Islet precursor cell (in vitro differentiated cells): ENCODE results near the gene SCGB1C2.
"Not testable (repeated sequence)": the region's sequence is repeated elsewhere in the genome, so short reads cannot be mapped to it uniquely, and the experiment has no call there.

Source experiments
- DNase-seq: peaks from one replicate; pipeline ENCODE4 v3.0.0-alpha.2; 2018

The SCGB1C2 gene

DNA sequence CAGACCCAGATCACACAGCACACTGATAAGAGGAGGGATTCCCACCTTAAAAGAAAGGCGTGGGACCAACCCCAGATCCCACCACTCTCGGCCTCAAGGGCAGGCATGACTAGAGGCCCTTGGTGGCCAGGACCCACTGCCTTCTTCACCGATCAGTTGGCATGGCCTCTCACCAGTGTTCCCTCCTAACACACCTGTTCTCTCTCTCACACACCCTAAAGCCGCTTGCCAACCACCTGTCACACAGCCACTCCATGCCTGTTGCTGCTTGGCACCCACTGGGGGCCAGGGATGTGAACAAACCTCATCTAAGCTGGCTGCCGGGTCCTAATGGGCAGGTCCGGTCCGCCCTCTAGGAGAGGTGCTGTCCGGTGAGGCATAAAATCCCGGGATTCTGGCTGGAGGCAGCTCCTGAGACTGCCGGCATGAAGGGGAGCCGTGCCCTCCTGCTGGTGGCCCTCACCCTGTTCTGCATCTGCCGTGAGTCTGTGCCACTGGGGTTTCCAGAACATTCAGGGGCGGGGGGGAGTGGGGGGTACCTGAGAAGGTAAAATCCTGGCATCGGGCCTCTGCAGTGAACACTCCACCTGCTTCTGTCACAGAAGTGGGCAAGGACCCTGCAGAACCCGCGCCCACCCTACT is at the start of gene SCGB1C2:
SCGB1C2 (plus strand) TSS at position 404 of the 642 bp plus-strand sequence; CDS start at position 426, 22 bp downstream.
- DNase-seq: not testable (repeated sequence)

- DNase-seq: not testable (repeated sequence)
Measured at GRCh38 chr17:113111-113510, 24.3 kb upstream of the SCGB1C2 start.

GRCh38 chr17:118339-118917 is 18.9 kb upstream of the SCGB1C2 start:
- not testable (repeated sequence) for DNase-seq

DNA sequence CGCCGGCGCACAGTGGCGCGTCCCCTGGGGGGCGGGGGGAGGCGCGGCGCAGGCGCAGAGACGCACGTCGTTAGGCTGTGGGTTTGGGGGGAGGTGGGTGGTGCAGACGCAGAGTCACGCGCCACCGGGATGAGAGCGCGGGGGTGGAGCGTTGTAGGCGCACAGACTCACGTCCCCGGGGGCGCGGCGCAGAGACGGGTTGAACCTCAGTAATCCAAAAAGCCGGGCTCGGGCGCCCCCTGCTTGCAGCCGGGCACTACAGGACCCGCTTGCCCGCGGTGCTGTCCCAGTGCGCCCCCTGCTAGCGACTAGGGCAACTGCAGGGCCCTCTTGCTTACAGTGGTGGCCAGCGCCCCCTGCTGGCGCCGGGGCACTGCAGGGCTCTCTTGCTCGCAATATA is 3.4 kb upstream of the SCGB1C2 start:
- DNase-seq: not testable (repeated sequence)

- not testable (repeated sequence) for DNase-seq
Measured at GRCh38 chr17:134332-134785, 3.0 kb upstream of the SCGB1C2 start.

- DNase-seq: not testable (repeated sequence)
Measured at GRCh38 chr17:135022-135421, 2.3 kb upstream of the SCGB1C2 start.

GRCh38 chr17:135895-136294 is 1.5 kb upstream of the SCGB1C2 start:
- not testable (repeated sequence) for DNase-seq

GRCh38 chr17:136531-136930 is 838 bp upstream of the SCGB1C2 start:
- DNase-seq: not testable (repeated sequence)

DNA sequence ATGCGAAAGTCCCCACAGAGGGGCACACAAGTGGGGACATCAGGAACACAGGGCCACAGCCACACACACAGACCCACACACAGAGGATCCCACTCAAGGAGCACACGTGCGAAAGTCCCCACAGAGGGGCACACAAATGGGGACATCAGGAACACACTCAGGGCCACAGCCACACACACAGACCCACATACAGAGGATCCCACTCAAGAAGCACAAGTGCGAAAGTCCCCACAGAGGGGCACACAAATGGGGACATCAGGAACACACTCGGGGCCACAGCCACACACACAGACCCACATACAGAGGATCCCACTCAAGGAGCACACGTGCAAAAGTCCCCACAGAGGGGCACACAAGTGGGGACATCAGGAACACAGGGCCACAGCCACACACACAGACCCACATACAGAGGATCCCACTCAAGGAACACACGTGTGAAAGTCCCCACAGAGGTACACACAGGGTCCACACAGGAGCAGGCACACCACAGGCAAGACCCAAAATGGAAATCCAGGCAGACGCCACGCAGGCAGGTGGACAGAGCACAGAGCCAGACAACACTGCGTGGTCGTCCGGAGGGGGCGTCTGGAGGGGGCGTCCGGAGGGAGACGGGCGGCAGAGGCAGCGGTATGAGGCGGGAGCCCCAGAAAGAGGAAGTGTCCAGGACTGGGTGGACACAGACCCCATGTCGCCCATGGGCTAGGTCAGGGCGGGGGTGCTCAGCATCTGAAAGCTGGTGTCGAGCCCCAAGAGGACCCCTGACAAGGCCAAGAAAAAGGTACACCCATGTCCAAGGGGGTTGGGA is 2.2 kb downstream of the SCGB1C2 start:
- peak; percentile 19 for DNase-seq

DNA sequence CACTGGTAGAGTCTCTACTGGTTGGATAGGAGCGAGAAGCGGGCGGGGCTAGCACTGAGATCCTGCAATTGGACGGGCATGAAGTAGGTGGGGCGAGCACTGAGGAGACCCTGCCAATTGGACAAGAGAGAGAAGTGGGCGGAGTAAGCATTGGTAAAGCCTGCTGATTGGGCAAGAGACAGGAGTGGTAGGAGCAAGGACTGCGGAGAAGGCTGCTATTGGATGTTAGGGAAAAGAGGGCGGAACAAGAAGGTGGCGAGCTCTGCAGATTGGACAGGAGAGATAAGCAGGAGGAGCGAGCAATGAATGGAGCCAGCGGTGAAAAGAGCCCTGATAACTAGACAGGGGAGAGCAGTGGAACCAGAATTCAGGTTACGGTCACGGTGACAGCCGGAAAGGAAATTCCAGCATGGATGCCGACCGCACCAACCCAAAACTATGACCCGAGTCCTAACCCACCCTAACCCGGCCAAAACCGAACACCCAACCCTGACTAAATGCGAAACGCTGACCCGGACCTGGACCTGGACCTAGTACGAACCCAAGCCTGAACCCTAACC is 4.8 kb downstream of the SCGB1C2 start:
- no peak for DNase-seq

GRCh38 chr17:142876-143784 is 5.8 kb downstream of the SCGB1C2 start:
- DNase-seq: no peak

GRCh38 chr17:143785-144281 is 6.5 kb downstream of the SCGB1C2 start:
- DNase-seq: peak; percentile 95

- DNase-seq: no peak
Measured at GRCh38 chr17:144936-145670, 7.7 kb downstream of the SCGB1C2 start.

- DNase-seq: no peak
Measured at GRCh38 chr17:145671-146541, 8.5 kb downstream of the SCGB1C2 start.

DNA sequence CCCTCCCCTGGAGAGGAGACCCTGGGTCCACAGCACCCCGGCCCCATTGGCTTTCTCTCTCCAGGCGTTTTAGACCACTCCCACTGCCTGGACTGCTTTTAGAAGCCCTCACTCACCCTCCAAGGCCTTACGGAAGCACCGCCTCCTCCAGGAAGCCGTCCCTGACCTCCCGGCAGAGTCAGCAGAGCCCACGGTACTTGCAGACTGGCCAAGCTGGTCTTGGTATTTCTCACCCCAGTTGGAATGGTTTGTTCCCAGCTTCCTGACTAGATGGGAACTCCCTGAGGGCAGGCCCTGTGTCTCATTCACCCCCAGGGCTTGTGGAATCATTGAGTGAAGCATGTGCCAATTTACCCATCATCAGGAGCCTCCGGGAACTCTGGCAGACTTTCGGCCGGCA is 9.2 kb downstream of the SCGB1C2 start:
- DNase-seq: no peak

DNA sequence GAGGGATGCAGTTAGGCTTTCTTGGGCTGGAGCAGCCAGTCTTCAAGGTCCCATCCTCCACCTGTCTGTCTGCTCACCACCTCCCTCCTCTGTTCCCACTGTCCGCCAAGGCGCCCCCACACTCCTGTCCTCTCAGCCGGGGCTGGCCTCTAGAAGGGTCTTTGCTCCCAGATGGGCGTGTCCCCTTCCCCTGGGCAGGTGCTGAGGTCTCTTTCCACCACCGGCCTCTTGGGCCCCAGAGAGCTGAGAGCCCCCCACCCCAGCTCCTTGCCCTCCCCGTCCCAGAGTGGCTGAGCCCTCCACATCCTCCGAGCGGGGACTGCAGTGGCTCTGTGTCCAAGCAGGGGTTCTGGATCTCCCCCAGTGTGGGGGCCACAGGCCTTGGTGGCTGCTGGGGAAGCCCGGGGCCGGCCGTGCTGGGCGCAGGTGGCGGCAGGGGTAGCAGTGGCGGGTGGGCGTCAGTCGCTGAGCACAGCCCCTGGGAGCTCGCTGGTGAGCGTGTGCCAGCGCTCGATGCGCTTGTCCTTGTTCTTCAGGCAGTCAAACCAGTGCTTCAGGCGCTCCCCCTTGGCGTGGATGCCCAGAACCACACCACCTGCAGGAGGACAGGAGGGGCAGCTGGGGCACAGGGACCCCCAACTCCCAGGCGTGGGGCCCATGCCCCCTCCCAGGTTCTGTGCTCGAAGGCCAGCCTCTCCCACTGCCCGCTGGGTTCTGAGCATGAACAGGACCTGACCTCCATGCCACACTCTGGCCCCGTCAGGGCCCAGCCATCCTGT is 9.8 kb downstream of the SCGB1C2 start:
- no peak for DNase-seq

- DNase-seq: no peak
Measured at GRCh38 chr17:147796-148740, 10.7 kb downstream of the SCGB1C2 start.

- DNase-seq: no peak
Measured at GRCh38 chr17:148757-149156, 11.4 kb downstream of the SCGB1C2 start.
